ENCODE data around the gene PTS. TPM values are rescaled to one million over a fixed set of nuclear protein-coding genes. Genes with fewer than 3 reads are reported as not detected.

PTS gene
- total RNA-seq, 1 donor = 56.5 TPM

- H3K4me3 ChIP-seq (ENCODE audit: insufficient read depth, low read length) = peak overlapping the region; percentile 20
Observed at GRCh38 chr11:112255067-112255720, 29.0 kb downstream of the PTS start.

GRCh38 chr11:112260490-112260889 lies 34.3 kb downstream of the PTS start, which contains the start of gene PLET1:
PLET1 (minus strand) TSS chr11:112260860; CDS start chr11:112260589, 271 bp downstream.
- TF ChIP-seq CTCF (IDR thresholded peaks at IDR 0.05; ENCODE audit: extremely low read depth, low read depth, low read length) = no peak

More at GRCh38 chr11:112255067-112255720, 29.0 kb downstream of the PTS start:
- Histone ChIP-seq H3K79me2 (ENCODE audit: insufficient read depth, low read length) (no peaks in the 10 kb centered on the region), H2AFZ (ENCODE audit: low read length) (peak overlapping the region; percentile 47), H3K27ac (ENCODE audit: low read depth, low read length) (peak overlapping the region; percentile 59), H3K36me3 (ENCODE audit: insufficient read depth, low read length) (no peaks in the 10 kb centered on the region), H3K4me2 (ENCODE audit: insufficient read depth, low read length) (peak overlapping the region; percentile 47), H4K20me1 (ENCODE audit: insufficient read depth, low read length) (no peaks in the 10 kb centered on the region), H3K4me1 (ENCODE audit: insufficient read depth, low read length) (peaks cover 13% of the 10 kb centered on the region), H3K9me3 (ENCODE audit: low read depth, low read length) (no peaks in the 10 kb centered on the region), H3K27me3 (ENCODE audit: insufficient read depth, low read length) (no peaks in the 10 kb centered on the region)
- no peak for DNase-seq (ENCODE audit: insufficient read length, low spot score, missing footprints)
- TF ChIP-seq CTCF (IDR thresholded peaks at IDR 0.05; ENCODE audit: extremely low read depth, low read depth, low read length) = no peak

GRCh38 chr11:112265659-112266409 lies 39.6 kb downstream of the PTS start:
- Histone ChIP-seq H3K27me3 (ENCODE audit: insufficient read depth, low read length) (no peaks in the 10 kb centered on the region), H3K27ac (ENCODE audit: low read depth, low read length) (no peak overlapping the region), H3K4me3 (ENCODE audit: insufficient read depth, low read length) (no peak overlapping the region), H3K9me3 (ENCODE audit: low read depth, low read length) (no peaks in the 10 kb centered on the region), H3K4me1 (ENCODE audit: insufficient read depth, low read length) (no peaks in the 10 kb centered on the region), H3K79me2 (ENCODE audit: insufficient read depth, low read length) (no peaks in the 10 kb centered on the region), H3K36me3 (ENCODE audit: insufficient read depth, low read length) (no peaks in the 10 kb centered on the region), H4K20me1 (ENCODE audit: insufficient read depth, low read length) (no peaks in the 10 kb centered on the region), H2AFZ (ENCODE audit: low read length) (no peak overlapping the region), H3K4me2 (ENCODE audit: insufficient read depth, low read length) (no peak overlapping the region)
- TF ChIP-seq CTCF (IDR thresholded peaks at IDR 0.05; ENCODE audit: extremely low read depth, low read depth, low read length) = no peak
- no peak for DNase-seq (ENCODE audit: insufficient read length, low spot score, missing footprints)

More at GRCh38 chr11:112260490-112260889, 34.3 kb downstream of the PTS start, which contains the start of gene PLET1:
- Histone ChIP-seq H3K4me3 (ENCODE audit: insufficient read depth, low read length) (no peak within 1 kb of the TSS), H3K4me1 (ENCODE audit: insufficient read depth, low read length) (peaks cover 5% of the 10 kb centered on the region), H2AFZ (ENCODE audit: low read length) (no peak within 1 kb of the TSS), H3K27me3 (ENCODE audit: insufficient read depth, low read length) (no peaks in the 10 kb centered on the region), H3K27ac (ENCODE audit: low read depth, low read length) (no peak within 1 kb of the TSS), H4K20me1 (ENCODE audit: insufficient read depth, low read length) (no peaks in the 10 kb centered on the region), H3K9me3 (ENCODE audit: low read depth, low read length) (no peaks in the 10 kb centered on the region), H3K4me2 (ENCODE audit: insufficient read depth, low read length) (no peak within 1 kb of the TSS), H3K36me3 (ENCODE audit: insufficient read depth, low read length) (no peaks in the 10 kb centered on the region), H3K79me2 (ENCODE audit: insufficient read depth, low read length) (no peaks in the 10 kb centered on the region)
- DNase-seq (ENCODE audit: insufficient read length, low spot score, missing footprints) = no peak

- Histone ChIP-seq H3K79me2 (ENCODE audit: insufficient read depth, low read length) (no peaks in the 10 kb centered on the region), H3K4me2 (ENCODE audit: insufficient read depth, low read length) (no peak overlapping the region), H4K20me1 (ENCODE audit: insufficient read depth, low read length) (no peaks in the 10 kb centered on the region), H3K9me3 (ENCODE audit: low read depth, low read length) (no peaks in the 10 kb centered on the region), H3K27ac (ENCODE audit: low read depth, low read length) (no peak overlapping the region), H3K27me3 (ENCODE audit: insufficient read depth, low read length) (no peaks in the 10 kb centered on the region), H3K4me3 (ENCODE audit: insufficient read depth, low read length) (no peak overlapping the region), H3K36me3 (ENCODE audit: insufficient read depth, low read length) (no peaks in the 10 kb centered on the region), H2AFZ (ENCODE audit: low read length) (no peak overlapping the region), H3K4me1 (ENCODE audit: insufficient read depth, low read length) (no peaks in the 10 kb centered on the region)
- no peak for DNase-seq (ENCODE audit: insufficient read length, low spot score, missing footprints)
- TF ChIP-seq CTCF (IDR thresholded peaks at IDR 0.05; ENCODE audit: extremely low read depth, low read depth, low read length) = no peak
Observed at GRCh38 chr11:112266410-112266778, 40.2 kb downstream of the PTS start.
